AML-193 (cell line): ENCODE results near the gene STRIP1.

Experiments
- DNase-seq, 2 experiments: peaks; one replicate each; lab custom pipeline; 2025; lab: John Stamatoyannopoulos, UW

The STRIP1 gene

GRCh38 chr1:110051262-110051648, 16.8 kb downstream of the STRIP1 start:
- DNase-seq: no peak

- DNase-seq: peak in 1 of 2 experiments; percentile 28
These were observed 19.4 kb downstream of the STRIP1 start for GRCh38 chr1:110053552-110054428.

GRCh38 chr1:110055493-110056284, 21.3 kb downstream of the STRIP1 start:
- DNase-seq: no peak

DNA sequence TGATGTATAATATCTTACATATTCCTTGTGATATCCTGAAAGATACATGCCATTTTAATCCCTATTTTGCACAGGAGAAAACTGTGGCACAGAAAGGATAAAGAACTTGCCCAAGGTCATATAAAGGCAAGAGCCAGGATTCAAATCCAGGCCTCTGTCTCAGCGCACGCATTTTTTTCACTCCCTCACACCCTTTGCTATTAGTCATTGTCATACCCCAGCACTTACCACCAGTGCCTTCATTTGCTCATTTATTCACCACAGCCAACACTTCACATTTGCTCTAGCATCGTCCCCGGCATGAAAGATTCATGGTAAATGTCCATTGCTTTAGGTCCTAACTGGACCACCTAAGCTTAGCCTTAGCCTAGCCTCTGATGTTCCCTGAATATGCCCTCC, 21.9 kb downstream of the STRIP1 start:
- no peak for DNase-seq

DNA sequence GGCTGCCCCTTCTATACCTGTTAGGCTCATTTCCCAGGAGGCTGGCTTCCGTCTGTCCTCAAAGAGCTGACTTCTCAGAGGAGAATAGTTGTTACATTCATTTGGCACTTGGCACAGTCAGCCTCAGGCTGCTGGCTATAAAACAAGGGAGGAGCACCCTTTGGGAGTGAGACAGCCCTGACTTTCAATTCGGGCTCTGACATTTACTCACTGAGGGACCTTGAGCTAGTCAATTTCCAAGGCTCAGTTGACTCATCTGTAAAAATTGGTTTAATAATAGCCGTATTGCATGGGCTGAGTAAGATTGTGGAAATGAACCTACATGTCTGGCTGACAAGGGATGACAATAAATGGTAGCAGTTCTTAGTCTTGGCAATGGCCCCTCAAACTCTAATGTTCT, 22.4 kb downstream of the STRIP1 start:
- DNase-seq: no peak

- no peak for DNase-seq
These were observed 23.6 kb downstream of the STRIP1 start for GRCh38 chr1:110057963-110058518.

DNA sequence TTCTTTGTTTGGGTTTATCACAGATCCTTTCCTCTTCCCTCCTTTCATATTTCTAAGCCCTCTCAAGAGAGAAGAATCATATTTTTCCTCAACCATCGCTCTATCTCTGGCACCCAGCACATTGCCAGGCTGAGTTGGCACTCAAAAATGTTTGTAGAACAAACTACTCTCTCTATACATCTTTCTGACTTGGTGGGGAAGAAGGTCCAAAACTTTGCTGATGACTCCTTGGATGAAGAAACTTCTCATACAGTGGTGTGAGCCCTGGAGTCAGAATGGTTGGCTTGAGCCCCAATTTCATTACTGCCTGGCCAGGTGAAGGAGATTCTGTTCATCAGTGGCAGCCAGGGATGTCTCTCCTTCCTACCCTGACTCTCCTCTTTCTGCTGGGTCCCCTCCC, 24.2 kb downstream of the STRIP1 start:
- no peak for DNase-seq

GRCh38 chr1:110059133-110059863, 24.9 kb downstream of the STRIP1 start:
- DNase-seq: no peak

DNA sequence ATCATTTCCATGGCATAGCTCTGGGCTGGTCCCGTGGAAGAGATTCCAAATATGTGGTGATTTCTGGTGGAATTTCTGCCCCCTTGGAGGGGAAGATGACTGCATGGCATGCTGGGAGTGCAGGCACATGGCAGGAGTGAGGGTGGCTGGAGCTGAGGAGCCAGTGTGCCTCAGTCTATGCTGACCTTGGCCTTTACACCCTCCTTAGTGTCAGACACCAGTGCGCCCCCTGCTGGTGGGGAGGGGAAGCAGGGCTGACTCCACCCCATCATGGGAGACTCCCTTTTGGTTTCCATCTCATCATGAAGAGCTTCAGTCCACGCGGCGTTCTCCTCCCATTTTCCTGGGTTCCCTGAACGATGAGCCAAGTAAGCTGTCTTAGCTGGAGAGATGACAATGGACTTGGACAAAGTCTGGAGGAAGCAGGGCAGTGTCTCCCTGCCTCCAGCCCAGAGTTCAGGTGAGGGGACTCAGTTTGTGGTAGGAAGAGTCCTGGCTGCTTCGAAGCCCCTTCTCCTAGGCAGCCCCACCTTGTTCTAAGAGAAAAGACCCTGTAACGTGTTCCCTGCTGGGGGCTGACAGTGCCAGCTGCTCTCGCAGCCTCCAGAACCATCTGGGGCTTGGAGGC, 25.7 kb downstream of the STRIP1 start:
- peak; percentile 21 to 27 for DNase-seq

DNA sequence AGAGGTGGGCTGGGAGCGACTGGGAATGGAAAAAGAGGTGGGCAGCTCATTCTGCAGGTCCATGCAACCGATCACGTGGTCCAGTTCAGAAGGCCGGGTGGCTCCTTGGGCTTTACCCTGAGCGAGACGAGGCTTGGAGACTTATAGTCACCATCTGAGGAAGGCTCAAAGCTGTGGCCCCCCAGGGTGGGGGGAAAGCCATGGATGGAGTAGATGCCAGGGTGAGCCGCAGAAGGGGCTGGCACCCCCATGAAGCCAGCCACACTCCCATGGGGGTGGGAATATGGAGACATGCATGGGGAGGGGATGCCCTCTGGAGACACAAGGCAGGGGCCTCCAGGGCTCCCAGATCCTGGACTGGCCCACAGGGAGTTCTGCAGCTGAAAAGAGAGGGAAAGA, 26.2 kb downstream of the STRIP1 start:
- no peak for DNase-seq

GRCh38 chr1:110061341-110061740, 26.9 kb downstream of the STRIP1 start:
- DNase-seq: no peak

- no peak for DNase-seq
These were observed 28.2 kb downstream of the STRIP1 start for GRCh38 chr1:110062612-110063011.

DNA sequence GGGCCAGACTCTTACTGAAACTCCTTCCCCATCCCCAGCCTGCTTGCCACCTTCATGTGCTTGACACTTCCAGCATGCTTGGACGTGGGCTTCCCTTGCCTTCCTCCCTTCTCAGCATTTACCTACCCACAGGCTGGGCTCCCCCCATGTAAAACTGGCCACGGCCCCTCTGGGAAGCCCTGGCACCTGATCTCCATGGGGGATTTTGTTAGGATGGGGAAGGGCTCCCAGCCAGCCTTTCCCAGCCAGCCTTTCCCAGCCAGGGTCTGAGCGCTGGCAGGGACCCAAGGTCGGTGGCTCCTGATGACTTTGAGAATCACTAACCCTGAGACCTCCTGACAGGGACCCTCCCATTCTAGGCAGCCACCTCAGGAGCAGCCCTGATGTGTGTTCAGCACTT, 29.4 kb downstream of the STRIP1 start:
- DNase-seq: no peak

DNA sequence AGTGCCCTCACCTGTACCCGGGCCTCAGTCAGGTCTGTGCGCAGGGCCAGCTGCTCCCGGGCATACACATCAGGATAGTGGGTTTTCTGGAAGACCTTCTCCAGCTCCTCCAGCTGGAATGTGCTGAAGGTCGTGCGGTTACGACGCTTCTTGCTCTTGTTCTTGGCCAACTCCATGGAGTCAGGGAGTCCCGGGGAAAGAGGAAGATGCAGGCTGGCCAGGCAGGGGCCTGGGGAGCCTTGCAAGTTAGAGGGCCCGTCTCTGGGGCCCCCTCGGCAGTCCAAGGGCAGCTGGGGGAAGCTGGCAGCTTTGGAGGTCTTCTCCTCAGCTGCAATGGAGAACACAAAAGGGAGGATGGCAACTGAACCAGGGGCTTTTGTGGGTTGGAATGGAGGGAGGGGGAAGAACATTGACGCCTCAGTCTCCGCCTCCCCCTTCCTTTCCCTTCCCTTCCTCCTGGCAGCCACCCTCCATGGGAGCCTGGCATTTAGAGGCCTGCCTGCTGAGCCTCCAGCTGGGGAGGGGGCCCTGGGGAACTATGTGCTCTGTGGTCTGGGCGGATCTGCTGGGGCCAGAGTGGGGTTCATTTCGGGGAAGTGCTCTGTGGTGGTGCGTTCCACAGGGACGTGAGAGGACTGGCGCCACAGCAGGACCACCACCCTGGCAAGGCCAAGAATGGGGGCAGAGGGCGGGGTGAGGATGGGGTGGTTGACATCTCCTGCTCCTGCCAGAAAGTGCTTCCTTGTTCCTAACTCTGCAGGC, 30.3 kb downstream of the STRIP1 start:
- no peak for DNase-seq

GRCh38 chr1:110065841-110066240, 31.4 kb downstream of the STRIP1 start:
- no peak for DNase-seq

DNA sequence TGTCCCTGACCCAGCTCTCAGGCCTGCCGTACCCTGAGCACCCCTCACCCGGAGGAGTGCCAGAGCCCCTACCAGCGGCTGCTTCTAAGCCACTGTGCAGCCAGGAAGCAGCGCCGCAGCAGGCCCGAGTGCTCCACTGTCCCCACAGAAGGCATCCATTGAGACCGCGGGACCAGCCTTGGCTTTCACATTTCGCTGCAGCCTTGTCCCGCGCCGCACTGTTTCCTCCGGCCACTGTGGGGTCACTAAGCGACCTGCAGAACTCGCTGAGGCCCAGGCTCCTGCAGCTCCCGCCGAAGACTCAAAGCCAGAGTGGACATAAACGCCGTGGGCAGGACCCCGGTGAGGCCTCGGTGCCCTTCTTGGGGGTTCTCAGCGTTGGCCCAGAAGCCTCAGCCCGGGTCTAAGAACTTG, 33.1 kb downstream of the STRIP1 start:
- no peak for DNase-seq

DNA sequence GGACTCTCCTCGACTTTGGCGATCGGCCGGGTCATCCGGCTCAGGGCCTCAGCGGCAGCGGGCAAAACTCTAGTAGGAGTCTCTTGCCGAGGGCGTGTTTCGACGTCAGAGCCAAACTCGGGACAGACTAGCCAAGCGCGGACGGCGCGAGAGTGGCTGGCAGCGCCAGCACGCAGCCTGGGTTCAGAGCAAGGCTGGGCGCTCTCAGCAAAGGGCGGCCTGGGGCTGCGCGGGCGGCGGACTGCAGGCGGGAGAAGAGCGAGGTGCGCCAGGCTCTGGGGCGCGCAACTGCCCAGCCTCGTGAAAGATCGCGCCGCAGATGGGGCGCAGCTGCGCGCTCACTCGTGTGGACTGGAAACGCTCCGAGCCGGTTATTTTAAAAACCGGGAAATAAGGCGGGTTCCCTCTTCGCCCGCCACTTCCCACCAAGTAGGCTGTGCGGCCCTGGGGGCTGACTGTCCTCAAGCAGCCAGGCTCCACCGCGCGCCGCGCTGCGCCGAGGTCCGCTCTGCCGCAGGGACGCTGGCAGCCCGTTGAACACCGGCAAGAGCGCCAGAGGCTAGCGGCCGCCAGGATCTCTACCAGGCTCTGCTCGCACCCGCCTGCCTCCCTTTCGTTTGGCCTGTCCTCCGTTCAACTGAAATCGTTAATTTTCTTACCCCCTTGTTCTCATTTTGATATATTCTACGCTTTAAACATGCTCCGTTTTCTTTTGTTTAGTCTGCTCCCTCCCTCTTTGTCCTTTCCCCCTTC, 33.6 kb downstream of the STRIP1 start:
- DNase-seq: no peak

- DNase-seq: no peak
These were observed 34.4 kb downstream of the STRIP1 start for GRCh38 chr1:110068646-110069403.
